Coronary artery (tissue), 2 donors: ENCODE results near the gene ANO8.
A peak's percentile ranks its signal among the peaks of the same experiment; 100 is the strongest.

ENCODE experiments used
- DNase-seq: peaks from one replicate; pipeline ENCODE4 v3.0.0-alpha.2; 2017; ENCODE audit warnings: low spot score
- H3K27ac ChIP-seq, 2 donors: fragments of 200-600 bp; sonication (generic); one replicate each; pipeline ENCODE4 v1.5.1; 2016 to 2019
- H3K4me3 ChIP-seq: fragments of 200-600 bp; sonication (generic); 2 replicates; pipeline ENCODE4 v1.5.1; 2016; ENCODE audit warnings: mild to moderate bottlenecking, moderate library complexity
- CTCF ChIP-seq: fragments of 200-600 bp; sonication (generic); IDR thresholded peaks from one replicate; pipeline ENCODE4 v1.5.1; 2019; ENCODE audit warnings: antibody characterized with exemption

The ANO8 gene

GRCh38 chr19:17293605-17294004 is 41.0 kb downstream of the ANO8 start:
- DNase-seq, result no peak
- no peak for TF ChIP-seq CTCF
- no peak overlapping the region for H3K27ac ChIP-seq
- no peak overlapping the region for H3K4me3 ChIP-seq

- DNase-seq, result no peak
- Histone ChIP-seq H3K4me3 (peak overlapping the region; percentile 73), H3K27ac (peak overlapping the region; percentile 48 to 84)
- peak; percentile 67 for TF ChIP-seq CTCF
Observed at GRCh38 chr19:17292301-17293074, 42.2 kb downstream of the ANO8 start.

- no peak for TF ChIP-seq CTCF
- no peak overlapping the region for H3K4me3 ChIP-seq
- H3K27ac ChIP-seq, result no peak overlapping the region
- no peak for DNase-seq
Observed at GRCh38 chr19:17289489-17289888, 45.2 kb downstream of the ANO8 start.

GRCh38 chr19:17286752-17287151 is 47.9 kb downstream of the ANO8 start:
- H3K27ac ChIP-seq, result no peak overlapping the region
- no peak for TF ChIP-seq CTCF
- no peak overlapping the region for H3K4me3 ChIP-seq
- DNase-seq, result no peak

- Histone ChIP-seq H3K27ac (no peak overlapping the region), H3K4me3 (no peak overlapping the region)
- TF ChIP-seq CTCF, result no peak
- no peak for DNase-seq
Observed at GRCh38 chr19:17286263-17286662, 48.4 kb downstream of the ANO8 start.

- no peak overlapping the region for H3K27ac ChIP-seq
- no peak for TF ChIP-seq CTCF
- no peak for DNase-seq
- no peak overlapping the region for H3K4me3 ChIP-seq
Observed at GRCh38 chr19:17285415-17286135, 49.1 kb downstream of the ANO8 start.
